ENCODE measurements around the gene ASMTL.

DNA sequence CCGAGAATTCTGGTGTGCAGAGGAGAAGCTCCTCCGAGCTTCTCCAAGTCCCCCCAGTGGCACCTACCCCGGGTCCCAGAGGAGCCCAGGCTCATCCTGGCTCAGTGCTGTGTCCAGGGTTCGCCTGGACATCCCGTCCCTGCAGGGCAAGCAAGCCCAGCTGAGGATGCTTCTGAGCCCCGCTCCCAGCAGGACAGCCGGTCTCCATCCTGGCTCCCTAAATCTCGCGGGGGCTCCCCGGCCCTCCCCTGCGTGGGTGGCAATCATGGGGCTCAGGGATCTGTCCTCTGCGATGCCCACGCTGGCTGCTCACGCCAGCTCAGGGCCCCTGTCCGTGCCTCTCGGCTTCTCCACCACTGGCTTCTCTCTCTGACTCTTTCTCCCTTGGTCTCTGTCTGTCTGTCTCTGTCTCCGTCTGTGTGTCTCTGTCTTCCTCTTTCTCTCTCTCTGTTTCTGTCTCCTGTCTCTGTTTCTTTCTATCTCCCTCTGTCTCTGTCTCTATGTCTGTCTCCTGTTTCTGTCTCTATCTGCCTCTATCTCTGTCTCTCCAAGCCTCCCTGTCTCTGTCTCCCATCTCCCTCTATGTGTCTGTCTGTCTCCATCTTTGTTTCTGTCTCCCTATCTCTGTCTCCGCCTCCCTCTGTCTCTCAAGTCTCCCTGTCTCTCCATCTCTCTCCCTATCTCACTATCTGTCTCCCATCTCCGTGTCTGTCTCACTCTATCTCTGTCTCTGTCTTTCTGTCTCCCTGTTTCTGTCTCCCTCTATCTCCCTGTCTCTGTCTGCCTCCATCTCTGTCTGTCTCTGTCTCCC lies 33.0 kb downstream of the ASMTL start:
- TF ChIP-seq EP300 (IDR thresholded peaks at IDR 0.05; ENCODE audit: low read depth), result no peak
- TF ChIP-seq POLR2AphosphoS5 (IDR thresholded peaks at IDR 0.05), result no peak
- TF ChIP-seq, protein P1, sequence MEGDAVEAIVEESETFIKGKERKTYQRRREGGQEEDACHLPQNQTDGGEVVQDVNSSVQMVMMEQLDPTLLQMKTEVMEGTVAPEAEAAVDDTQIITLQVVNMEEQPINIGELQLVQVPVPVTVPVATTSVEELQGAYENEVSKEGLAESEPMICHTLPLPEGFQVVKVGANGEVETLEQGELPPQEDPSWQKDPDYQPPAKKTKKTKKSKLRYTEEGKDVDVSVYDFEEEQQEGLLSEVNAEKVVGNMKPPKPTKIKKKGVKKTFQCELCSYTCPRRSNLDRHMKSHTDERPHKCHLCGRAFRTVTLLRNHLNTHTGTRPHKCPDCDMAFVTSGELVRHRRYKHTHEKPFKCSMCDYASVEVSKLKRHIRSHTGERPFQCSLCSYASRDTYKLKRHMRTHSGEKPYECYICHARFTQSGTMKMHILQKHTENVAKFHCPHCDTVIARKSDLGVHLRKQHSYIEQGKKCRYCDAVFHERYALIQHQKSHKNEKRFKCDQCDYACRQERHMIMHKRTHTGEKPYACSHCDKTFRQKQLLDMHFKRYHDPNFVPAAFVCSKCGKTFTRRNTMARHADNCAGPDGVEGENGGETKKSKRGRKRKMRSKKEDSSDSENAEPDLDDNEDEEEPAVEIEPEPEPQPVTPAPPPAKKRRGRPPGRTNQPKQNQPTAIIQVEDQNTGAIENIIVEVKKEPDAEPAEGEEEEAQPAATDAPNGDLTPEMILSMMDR (IDR thresholded peaks at IDR 0.05), result no peak
